ENCODE data around the gene DBF4.
"Not testable (repeated sequence)": the region's sequence is repeated elsewhere in the genome, so short reads cannot be mapped to it uniquely, and the experiment has no call there.

Gene DBF4

GRCh38 chr7:87876040-87876868 is at the start of gene DBF4, which contains the start of gene SLC25A40:
Gene DBF4 (plus strand): TSS chr7:87876493. CDS start chr7:87876733, 240 bp downstream.
Gene SLC25A40 (minus strand): TSS chr7:87876360. CDS start chr7:87858727, 17,633 bp downstream.
- H3K4me3 ChIP-seq (ENCODE audit: low read depth, low read length), result peak within 1 kb of the TSS; percentile 87

GRCh38 chr7:87828383-87828782 is 47.9 kb upstream of the DBF4 start:
- not testable (repeated sequence) for H3K4me3 ChIP-seq (ENCODE audit: low read depth, low read length)

- H3K4me3 ChIP-seq (ENCODE audit: low read depth, low read length), result no peak overlapping the region
Measured at GRCh38 chr7:87831097-87831496, 45.2 kb upstream of the DBF4 start.

GRCh38 chr7:87833130-87833529 is 43.2 kb upstream of the DBF4 start:
- no peak overlapping the region for H3K4me3 ChIP-seq (ENCODE audit: low read depth, low read length)

- no peak overlapping the region for H3K4me3 ChIP-seq (ENCODE audit: low read depth, low read length)
Measured at GRCh38 chr7:87837597-87837996, 38.7 kb upstream of the DBF4 start.

- H3K4me3 ChIP-seq (ENCODE audit: low read depth, low read length), result no peak overlapping the region
Measured at GRCh38 chr7:87850836-87851593, 25.3 kb upstream of the DBF4 start.

- no peak overlapping the region for H3K4me3 ChIP-seq (ENCODE audit: low read depth, low read length)
Measured at GRCh38 chr7:87852306-87852705, 24.0 kb upstream of the DBF4 start.

- H3K4me3 ChIP-seq (ENCODE audit: low read depth, low read length), result no peak overlapping the region
Measured at GRCh38 chr7:87853237-87853864, 22.9 kb upstream of the DBF4 start.

- no peak overlapping the region for H3K4me3 ChIP-seq (ENCODE audit: low read depth, low read length)
Measured at GRCh38 chr7:87858417-87859100, 17.7 kb upstream of the DBF4 start.

GRCh38 chr7:87866089-87866488 is 10.2 kb upstream of the DBF4 start:
- H3K4me3 ChIP-seq (ENCODE audit: low read depth, low read length), result no peak overlapping the region

- H3K4me3 ChIP-seq (ENCODE audit: low read depth, low read length), result not testable (repeated sequence)
Measured at GRCh38 chr7:87866533-87866932, 9.8 kb upstream of the DBF4 start.

- H3K4me3 ChIP-seq (ENCODE audit: low read depth, low read length), result no peak overlapping the region
Measured at GRCh38 chr7:87870471-87870870, 5.8 kb upstream of the DBF4 start.

- H3K4me3 ChIP-seq (ENCODE audit: low read depth, low read length), result no peak overlapping the region
Measured at GRCh38 chr7:87872346-87872745, 3.9 kb upstream of the DBF4 start.

- not testable (repeated sequence) for H3K4me3 ChIP-seq (ENCODE audit: low read depth, low read length)
Measured at GRCh38 chr7:87873328-87873727, 3.0 kb upstream of the DBF4 start.

GRCh38 chr7:87874066-87874465 is 2.2 kb upstream of the DBF4 start:
- no peak overlapping the region for H3K4me3 ChIP-seq (ENCODE audit: low read depth, low read length)

GRCh38 chr7:87875151-87876039 is 898 bp upstream of the DBF4 start:
- peak overlapping the region; percentile 87 for H3K4me3 ChIP-seq (ENCODE audit: low read depth, low read length)

GRCh38 chr7:87876869-87877234 is 559 bp downstream of the DBF4 start:
- peak overlapping the region; percentile 87 for H3K4me3 ChIP-seq (ENCODE audit: low read depth, low read length)

- H3K4me3 ChIP-seq (ENCODE audit: low read depth, low read length), result peak overlapping the region; percentile 87
Measured at GRCh38 chr7:87877366-87878040, 1.2 kb downstream of the DBF4 start.

- no peak overlapping the region for H3K4me3 ChIP-seq (ENCODE audit: low read depth, low read length)
Measured at GRCh38 chr7:87878208-87878735, 2.0 kb downstream of the DBF4 start.

Measured in iPS-11a (cell line).